HG03045 (cell line): ENCODE results near the gene SLC46A1.
A peak's percentile ranks its signal among the peaks of the same experiment; 100 is the strongest.
"Not testable (repeated sequence)": the region's sequence is repeated elsewhere in the genome, so short reads cannot be mapped to it uniquely, and the experiment has no call there.

Experiments used
- ATAC-seq: cut with Tn5 transposase; IDR thresholded peaks from one replicate; pipeline ENCODE4 v1.9.1; 2021; ENCODE audit warnings: mild to moderate bottlenecking, moderate library complexity; ENCODE audit not compliant: unreplicated experiment

The SLC46A1 gene

DNA sequence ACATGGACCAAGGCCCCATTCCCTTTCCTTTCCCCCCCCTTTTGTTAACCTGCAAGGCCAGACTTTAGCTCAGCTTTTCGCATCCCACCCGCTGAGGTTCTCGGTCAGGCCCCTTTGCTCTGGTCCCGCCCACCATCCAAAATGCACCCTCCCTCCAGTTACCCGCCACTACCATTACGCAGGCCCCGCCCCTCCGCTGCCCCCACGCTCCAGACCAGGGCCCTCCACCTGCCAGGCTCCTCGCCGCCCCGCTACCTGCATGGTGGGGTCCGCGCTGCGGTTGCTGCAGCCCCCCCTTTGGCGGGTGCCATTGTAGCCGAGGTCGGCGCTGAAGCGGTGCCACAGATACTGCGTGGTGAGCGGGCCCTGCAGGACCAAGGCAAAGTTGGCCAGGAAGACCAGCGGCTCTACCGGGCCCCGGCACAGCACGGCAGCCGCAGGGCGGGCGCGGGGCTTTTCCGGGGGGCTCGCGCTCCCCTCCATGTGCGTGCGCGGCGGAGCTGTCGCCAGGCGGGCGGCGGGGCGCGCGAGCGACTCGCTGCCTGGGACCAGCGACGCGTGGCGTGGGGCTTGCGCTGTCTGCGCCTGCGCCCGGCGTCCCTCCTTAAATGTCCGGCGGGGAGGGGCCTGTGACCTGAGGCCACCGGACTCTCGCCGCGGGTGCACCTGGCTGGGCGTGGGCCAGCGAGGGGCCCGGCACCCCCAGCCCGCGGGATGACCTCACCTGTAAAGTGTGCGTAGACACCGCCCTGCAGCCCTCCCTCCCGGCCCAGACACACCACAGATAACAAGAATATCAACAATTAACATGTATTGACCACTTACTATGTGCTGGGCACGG lies at the start of gene SLC46A1:
TSS of gene SLC46A1 (minus strand) at position 581 of the 841 bp plus-strand sequence. CDS start at position 483, 98 bp downstream.
- peak; percentile 65 for ATAC-seq

DNA sequence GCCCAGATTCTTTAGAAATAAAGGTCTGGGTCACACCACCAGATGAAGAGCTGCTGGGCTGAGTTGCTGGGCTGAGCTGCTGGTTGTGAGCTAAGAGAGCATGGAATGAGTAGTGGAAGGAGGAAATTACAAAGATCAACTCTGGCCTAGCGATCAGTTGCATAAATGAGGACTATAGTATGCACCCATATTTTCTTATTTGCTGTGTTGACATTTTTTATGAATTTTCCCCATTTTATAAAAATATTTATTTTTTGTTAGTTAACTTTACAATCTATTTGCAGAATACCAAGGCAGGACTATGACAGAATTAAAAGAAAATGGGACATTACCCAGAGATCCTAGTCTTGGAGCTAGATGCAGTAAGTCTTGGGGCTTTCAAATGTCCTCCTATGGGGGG lies 43.8 kb upstream of the SLC46A1 start:
- ATAC-seq: no peak

DNA sequence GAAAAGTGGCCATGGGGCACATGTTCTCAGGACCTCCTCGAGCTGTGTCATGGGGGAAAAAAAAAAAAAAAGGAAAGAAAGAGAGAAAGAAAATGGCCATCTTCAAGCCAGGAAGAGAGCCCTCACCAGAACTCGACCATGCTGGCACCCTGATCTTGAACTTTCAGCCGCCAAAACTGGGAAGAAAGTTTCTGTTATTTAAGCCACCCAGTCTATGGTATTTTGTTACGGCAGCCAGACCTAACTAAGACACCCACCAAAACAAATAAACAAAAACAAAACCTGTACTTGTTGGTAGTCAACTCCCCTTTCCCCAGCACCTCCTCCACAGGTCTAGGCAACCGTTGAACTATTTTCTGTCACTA lies 41.4 kb upstream of the SLC46A1 start:
- ATAC-seq: no peak

DNA sequence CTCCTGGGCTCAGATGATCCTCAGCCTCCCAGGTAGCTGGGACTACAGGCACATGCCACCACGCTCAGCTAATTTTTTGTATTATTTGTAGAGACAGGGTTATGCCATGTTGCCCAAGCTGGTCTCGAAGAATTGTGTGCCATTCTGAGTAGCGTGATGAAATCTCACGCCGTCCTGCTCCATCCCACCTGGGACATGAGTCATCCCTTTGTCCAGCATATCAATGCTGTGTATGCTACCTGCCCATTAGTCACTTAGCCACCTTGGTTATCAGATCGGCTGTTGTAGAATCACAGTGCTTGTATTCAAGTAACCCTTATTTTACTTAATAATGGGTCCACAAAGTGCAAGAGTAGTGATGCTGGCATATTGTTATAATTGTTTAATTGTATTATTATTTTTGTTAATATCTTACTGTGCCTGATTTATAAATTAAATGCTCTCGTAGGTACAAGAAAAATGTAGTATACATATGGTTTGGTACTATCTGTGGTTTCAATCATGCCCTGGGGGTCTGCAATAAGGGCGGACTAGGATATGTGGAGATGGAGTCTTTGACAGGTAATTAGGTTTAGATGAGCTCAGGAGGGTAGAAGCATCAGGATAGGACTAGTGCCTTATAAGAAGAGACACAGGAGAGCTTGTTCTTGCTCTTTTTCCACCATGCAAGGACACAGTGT lies 40.8 kb upstream of the SLC46A1 start:
- no peak for ATAC-seq

DNA sequence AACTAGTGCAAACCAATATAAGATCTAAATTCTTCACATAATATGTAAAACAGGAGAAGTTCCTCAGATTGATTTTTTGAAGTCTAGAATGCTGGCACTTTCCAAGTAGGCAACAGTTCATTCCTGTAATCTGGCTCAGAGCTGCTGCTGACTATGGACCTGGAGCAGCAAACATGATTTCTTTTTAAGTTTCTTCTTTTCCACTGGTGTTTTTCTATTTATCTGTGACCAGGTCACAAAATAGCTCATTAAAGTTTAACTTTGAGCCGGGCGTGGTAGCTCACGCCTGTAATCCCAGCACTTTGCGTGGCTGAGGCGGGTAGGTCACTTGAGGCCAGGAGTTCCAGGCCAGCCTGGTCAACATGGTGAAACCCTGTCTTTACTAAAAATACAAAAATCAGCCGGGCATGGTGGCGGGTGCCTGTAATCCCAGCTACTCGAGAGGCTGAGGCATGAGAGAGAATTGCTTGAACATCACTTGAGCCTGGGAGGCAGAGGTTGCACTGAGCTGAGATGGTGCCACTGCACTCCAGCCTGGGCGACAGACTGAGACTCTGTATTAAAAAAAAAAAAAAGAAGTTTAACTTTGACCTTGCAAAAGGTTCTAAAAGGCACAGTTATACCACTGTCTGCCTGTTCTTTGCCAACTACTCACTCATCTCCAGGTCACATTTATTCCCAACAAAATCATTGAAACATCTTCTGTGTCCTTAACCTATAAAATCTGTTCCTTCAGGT lies 38.1 kb upstream of the SLC46A1 start:
- ATAC-seq: no peak

DNA sequence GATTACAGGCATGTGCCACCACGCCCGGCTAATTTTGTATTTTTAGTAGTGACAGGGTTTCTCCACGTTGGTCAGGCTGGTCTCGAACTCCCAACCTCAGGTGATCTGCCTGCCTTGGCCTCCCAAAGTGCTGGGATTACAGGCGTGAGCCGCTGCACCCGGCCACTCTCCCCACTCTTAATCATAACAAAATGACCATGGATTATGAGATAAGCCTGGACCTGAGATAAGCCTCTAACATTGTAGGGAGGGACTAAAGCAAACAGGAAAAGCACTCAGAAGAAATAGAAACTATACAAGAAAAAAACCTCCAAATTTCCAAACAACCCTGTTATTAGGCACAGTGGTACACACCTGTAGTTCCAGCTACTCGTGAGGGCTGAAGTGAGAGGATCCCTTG lies 28.3 kb upstream of the SLC46A1 start:
- ATAC-seq: not testable (repeated sequence)

DNA sequence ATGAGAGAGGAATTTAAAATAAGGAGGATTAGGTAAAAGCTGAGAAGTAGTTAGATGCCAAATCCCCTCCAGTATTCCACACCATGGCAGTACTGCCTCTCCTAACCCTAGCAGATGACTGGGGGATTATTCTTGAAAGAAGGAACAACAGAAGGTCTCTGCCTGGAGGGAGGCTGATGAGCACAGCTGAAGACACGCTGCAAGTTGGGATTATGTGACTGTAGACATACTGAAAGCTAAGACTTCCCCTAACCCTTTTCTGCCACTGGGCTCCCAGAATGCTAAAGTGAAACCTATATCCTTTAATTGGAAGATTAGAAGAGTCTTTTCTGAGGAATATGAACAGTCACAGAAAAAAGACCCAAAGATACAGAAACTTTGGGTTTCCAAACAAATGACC lies 27.7 kb upstream of the SLC46A1 start:
- ATAC-seq: no peak

DNA sequence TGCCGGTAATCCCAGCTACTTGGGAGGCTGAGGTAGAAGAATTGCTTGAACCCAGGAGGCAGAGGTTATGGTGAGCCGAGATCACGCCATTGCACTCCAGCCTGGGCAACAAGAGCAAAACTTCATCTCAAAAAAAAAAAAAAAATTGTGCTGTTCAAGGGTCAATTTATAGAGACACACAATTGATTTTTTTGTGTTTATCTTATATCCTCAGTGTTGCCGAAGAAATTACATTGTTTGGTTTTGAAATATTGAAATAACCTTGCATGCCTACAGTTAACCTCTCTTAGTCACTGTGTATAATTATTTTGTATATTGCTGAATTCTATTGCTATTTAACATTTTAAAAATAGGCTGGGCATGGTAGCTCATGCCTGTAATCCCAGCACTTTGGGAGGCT lies 22.0 kb upstream of the SLC46A1 start:
- ATAC-seq: not testable (repeated sequence)

DNA sequence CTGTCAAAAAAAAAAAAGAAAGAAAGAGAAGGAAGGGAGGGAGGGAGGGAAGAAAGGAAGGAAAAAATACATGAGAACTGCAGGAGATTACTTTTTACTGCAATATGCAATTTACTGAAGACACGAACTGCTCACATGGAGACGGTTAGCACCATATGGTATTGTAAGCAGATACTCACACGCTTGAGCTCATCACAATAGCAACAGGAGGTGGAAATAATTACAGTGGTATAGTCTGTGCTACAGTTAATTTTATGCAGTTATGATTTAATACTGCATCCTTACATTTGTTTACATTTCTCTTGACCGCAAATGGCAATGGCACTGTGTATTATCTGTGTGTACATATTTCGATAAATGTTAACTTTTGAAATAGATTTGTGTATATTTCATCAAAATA lies 21.4 kb upstream of the SLC46A1 start:
- ATAC-seq: no peak

DNA sequence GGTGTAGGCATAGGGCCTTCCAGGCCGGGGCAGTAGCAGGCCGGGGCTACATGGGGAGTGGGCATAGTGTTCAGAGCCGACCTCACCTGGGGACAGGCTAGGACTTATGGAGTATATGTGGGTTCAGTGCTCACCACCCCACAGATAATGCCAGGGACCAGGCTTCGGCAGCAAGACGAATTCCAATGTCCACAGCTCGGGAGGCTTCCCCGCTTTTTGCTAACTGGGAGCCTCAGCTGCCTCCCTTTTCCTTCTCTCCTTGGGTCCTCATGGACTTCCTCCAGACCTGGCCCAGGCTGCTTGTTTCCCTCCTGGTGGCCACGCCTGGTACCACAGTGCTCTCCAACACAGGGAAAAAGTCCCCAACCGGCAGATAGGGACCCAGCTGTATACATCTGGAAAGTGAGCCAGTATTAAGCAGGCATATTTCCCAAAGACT lies 20.1 kb upstream of the SLC46A1 start:
- ATAC-seq: no peak

DNA sequence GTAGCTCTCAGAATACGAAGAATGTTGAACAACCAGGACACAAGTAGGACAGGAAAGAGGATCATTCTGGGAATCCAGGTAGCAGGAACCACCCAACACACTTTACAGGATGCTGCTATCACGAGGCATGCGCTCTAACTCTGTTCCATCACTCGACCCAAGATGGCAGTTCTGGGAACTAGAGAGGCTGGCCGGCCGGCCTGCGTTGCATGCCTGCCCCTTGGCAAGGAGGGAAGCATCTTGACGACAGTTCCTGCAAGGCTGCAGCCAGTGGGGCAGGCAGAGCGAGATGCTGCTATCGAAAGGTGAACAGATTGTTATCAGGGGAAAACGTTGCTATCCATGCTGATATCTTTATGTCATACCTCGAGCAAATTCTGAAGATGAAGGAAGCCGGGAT lies 19.2 kb upstream of the SLC46A1 start:
- no peak for ATAC-seq

DNA sequence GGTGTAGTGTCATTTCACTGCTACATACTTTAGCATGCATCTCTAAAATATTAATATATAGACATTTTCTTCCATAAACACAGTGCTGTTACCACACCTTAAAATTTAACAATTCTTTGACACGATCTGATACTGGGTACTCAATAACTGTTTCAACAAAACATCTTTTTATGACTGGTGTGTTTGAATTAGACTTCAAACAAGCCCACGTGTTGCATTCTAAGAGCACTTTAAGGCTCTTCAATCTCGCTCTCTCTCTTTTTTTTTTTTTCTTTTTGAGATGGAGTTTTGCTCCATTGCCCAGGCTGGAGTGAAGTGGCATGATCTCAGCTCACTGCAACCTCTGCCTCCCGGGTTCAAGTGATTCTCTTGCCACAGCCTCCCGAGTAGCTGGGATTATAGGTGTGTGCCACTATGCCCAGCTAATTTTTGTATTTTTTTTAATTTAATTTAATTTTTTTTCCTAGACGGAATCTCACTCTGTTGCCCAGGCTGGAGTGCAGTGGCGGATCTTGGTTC lies 15.8 kb upstream of the SLC46A1 start:
- ATAC-seq: no peak

DNA sequence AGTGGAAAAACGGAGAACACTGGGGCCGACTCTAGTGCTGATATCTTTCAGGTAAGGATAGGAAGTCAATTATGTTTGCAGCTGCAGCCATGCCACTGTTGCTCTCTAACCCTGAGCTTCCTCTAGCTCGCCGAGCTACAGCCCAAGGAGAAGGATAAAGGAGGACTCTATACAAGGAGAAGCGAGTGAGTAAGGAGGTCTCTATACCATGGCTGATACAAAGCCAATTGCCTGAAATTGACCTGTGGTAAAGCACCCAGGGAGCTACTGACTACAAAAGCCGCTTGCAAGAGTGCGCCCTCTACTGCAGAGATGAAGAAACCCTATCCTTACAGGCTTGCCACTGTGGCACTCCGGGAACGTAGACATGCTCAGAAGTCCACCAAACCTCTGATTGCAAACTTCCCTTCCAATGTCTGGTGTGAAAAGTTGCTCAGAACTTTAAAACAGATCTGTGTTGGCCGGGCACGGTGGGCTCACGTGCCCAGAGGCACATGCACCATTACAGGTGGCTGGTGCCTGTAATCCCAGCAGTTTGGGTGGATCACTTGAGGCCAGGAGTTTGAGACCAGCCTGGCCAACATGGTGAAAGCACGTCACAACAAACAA lies 10.8 kb upstream of the SLC46A1 start:
- ATAC-seq: no peak

DNA sequence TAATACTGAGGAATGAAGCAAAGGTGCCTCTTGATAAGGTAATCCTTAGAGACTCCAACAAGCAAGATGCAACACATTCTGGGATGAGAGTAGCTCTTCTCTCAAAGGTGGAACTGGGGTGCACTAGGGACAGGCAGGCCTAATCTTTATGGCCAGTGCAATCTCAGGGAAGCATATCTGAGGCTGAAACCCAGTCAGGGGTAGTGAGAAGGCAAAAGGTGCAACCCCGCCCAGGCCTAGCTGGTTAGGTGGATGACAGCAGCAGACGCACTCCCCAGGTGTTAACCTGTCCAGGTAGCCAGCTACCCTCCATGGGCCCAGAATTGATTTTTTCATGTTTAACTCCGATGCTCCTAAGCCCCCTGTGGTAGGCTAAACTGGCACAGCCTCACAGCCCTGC lies 9.9 kb upstream of the SLC46A1 start:
- ATAC-seq: no peak

DNA sequence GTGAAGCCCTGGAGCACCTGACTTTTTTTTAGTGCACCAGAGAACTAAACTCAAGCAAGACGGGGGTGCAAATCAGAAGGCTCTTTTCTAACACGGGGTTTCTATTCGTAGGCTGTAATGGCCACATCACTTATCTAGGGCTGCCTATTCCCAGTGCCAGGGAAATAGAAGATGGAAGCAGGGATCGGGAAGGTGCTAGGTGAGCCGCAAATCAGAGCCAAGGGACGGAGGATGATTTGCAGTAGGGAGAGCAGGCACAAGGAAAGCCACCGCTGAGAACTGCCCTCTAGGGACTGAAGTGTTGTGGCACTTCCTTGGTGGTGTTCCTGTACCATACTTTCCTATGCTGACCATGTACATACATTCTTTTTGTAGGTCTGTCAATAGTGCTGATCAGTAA lies 7.8 kb upstream of the SLC46A1 start:
- no peak for ATAC-seq

DNA sequence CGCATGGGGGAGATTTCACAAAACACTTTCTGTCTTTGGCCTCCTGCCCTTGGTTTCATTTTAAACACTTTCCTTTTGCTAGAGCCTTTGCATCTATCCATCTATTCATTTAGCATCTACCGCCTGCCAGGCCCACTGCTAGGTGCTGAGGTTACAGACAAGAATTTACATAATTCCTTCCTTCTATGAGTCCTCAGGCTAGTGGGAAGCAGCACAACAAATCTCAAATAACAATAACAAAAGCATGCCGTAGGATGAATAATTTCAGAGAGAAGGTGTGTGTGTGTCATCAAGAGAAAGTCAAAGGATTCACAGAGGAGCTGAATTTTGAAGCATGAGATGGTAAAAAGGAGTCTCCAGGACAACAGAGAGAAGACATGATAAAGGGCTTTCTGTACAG lies 6.1 kb upstream of the SLC46A1 start:
- ATAC-seq: no peak

DNA sequence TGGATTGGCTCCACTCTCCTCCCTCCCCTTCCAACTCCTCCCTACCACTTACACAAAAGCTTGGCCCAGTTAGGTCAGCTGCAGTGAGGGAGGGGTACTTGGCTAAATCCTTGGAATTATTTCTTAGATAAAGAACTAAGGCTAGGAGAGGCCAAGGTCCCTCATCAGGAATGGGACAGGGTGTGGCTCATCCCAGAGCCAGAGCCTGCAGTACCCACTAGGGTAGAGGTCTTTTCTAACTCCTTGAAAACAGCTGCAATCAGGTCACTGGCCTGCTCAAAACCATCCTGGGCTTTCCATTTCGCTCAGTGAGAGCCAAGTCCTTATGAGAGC lies 1.9 kb upstream of the SLC46A1 start:
- no peak for ATAC-seq

DNA sequence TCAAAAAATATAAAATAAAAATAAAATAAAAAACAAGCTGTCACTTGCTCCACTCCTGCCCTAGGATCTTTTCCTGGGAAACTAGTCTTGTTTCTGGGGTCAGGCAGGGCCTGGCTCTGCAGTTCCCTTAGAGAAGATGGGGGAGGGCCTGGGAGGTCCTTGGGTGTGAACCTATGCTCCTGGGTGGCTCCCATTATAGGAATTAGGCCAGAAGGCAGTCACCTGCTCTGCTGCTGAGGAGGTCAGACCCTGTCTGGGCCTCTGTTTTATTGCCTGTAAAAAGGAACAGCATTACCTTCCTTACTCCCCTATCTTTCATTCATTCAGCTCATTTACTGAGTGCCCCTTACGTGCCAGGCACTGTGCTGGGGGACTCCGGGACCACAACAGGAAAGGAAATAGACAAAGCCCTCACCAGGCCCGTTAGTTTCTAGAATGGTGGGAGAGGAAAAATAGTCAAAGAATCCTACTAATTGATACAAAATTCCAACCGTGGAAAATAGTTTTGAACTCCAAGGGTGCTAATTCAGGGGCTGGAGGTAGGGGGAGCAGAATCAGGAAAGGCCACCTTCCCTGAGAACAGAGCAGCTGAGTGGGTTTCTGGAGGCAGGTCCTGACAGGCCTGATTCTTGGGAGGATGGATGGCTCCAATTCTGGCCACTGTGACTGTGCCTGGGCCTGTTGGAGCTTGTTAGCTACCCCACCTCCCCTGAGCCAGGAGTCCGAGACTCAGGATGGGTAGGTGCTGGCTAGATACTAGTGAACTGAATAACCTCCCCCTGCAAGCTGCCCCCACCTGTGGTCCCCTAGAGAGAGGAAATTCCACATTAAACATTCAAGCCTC lies 1.3 kb upstream of the SLC46A1 start:
- no peak for ATAC-seq

DNA sequence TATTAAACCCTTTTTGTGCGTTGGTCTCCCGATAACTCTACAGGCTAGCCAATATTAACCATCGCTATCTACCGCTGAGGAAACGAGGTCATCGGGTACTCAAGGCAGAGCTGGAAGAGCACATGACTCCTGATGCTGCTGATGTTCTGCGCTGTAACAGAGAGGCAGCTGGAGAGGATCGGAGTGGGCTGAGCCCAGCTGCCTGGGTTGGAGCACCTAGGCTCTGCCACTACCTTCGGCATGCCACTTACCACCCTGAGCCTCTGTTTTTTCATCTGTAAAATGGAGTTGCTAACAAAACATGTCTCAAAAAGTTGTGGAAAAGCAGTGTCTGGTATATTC lies 432 bp upstream of the SLC46A1 start:
- no peak for ATAC-seq

DNA sequence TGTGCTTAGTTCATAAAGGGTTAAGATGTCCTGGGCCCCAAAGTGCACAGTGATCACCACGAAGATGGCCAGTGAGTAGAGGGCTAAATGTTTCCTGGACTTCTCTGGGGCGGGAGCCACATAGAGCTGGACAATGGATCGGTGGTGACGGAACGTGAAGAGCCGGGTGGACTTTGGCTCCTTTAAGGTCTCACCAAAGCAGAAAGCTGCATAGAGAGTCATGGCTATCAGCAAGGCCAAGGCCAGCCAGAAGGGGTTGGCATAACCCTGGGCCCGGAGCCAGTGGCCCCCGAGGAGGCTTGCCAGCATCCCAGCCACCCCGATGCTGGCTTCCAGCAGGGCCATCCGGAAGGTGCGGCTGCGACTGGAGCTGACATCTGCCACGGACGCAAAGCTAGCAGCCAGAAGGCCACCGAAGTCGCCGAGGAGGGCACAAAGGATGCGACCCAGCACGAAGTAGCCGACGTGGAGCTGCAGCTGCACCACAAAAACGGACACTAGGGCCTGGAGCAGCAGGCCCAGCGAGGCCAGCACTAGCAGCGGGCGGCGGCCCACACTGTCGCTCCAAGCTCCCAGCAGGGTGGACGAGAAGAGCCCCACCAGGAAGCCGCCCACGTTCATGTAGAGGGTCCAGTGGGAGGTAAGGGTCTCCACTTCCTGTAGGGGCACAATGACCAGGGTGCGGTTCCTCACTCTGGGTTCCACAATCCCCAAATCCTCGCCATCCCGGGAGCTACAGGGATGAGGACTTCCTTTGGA lies 1.0 kb downstream of the SLC46A1 start:
- no peak for ATAC-seq
